Kidney epithelial cell (primary cell): ENCODE data around the gene CETP. TPM values are rescaled to one million over a fixed set of nuclear protein-coding genes. Genes with fewer than 3 reads are reported as not detected.
A peak's percentile ranks its signal among the peaks of the same experiment; 100 is the strongest.

ENCODE experiments used
- DNase-seq: peaks from one replicate; pipeline ENCODE4 v3.0.0-alpha.2; 2010; ENCODE audit warnings: low read depth
- H3K27me3 ChIP-seq: 2 replicates; pipeline ENCODE4 v1.6.0; 2011; ENCODE audit warnings: low read length; ENCODE audit not compliant: control insufficient read depth, insufficient read depth
- H3K36me3 ChIP-seq: 2 replicates; pipeline ENCODE4 v1.5.1; 2011; ENCODE audit warnings: low read length; ENCODE audit not compliant: control insufficient read depth, insufficient read depth
- H3K4me3 ChIP-seq: 2 replicates; pipeline ENCODE4 v1.5.1; 2011; ENCODE audit warnings: low read depth, mild to moderate bottlenecking, control low read depth, low read length
- CTCF ChIP-seq: IDR thresholded peaks from 2 replicates; pipeline ENCODE4 v1.5.1; 2011; ENCODE audit warnings: mild to moderate bottlenecking, moderate library complexity, low read length, control low read depth, inconsistent platforms; ENCODE audit not compliant: insufficient read depth, poor library complexity, severe bottlenecking
- total RNA-seq: library from RNA; depleted of rRNA; stranded (reverse); fragments of >200 nt; gene quantifications from 2 replicates; pipeline ENCODE4 v1.2.3, GENCODE V29; 2015

Gene CETP
- total RNA-seq, 1 donor from 2014 or later: not detected

GRCh38 chr16:56950455-56950854 is 11.3 kb upstream of the CETP start:
- no peak for TF ChIP-seq CTCF
- DNase-seq: no peak
- no peaks in the 10 kb centered on the region for H3K27me3 ChIP-seq
- H3K36me3 ChIP-seq: no peaks in the 10 kb centered on the region
- no peak overlapping the region for H3K4me3 ChIP-seq

- no peaks in the 10 kb centered on the region for H3K36me3 ChIP-seq
- no peak overlapping the region for H3K4me3 ChIP-seq
- no peak for DNase-seq
- peak; percentile 87 for TF ChIP-seq CTCF
- no peaks in the 10 kb centered on the region for H3K27me3 ChIP-seq
Observed at GRCh38 chr16:56950881-56951771, 10.6 kb upstream of the CETP start.

- no peak for TF ChIP-seq CTCF
- H3K36me3 ChIP-seq: no peaks in the 10 kb centered on the region
- H3K27me3 ChIP-seq: no peaks in the 10 kb centered on the region
- no peak overlapping the region for H3K4me3 ChIP-seq
- DNase-seq: no peak
Observed at GRCh38 chr16:56953006-56953405, 8.7 kb upstream of the CETP start.

GRCh38 chr16:56956076-56956475 is 5.7 kb upstream of the CETP start:
- no peak for TF ChIP-seq CTCF
- no peaks in the 10 kb centered on the region for H3K27me3 ChIP-seq

GRCh38 chr16:56956756-56957155 is 5.0 kb upstream of the CETP start:
- no peak for TF ChIP-seq CTCF

More at GRCh38 chr16:56956076-56956475, 5.7 kb upstream of the CETP start:
- no peak for DNase-seq
- Histone ChIP-seq H3K36me3 (no peaks in the 10 kb centered on the region), H3K4me3 (no peak overlapping the region)

GRCh38 chr16:56960681-56961281 is 969 bp upstream of the CETP start:
- Histone ChIP-seq H3K36me3 (no peaks in the 10 kb centered on the region), H3K4me3 (no peak overlapping the region), H3K27me3 (no peaks in the 10 kb centered on the region)
- no peak for TF ChIP-seq CTCF
- DNase-seq: no peak

More at GRCh38 chr16:56956756-56957155, 5.0 kb upstream of the CETP start:
- no peak for DNase-seq
- Histone ChIP-seq H3K27me3 (no peaks in the 10 kb centered on the region), H3K4me3 (no peak overlapping the region), H3K36me3 (no peaks in the 10 kb centered on the region)
